AG04449 (cell line): Measurements from ENCODE around the gene GPR26.

Source experiments
- CTCF ChIA-PET: fragments of 350-600 bp; formaldehyde crosslinking; extraction: SDS; loops from one replicate; lab custom pipeline; 2021; ENCODE audit warnings: antibody characterized with exemption; lab: Yijun Ruan, JAX
- POLR2A ChIA-PET: fragments of 400-600, 350-600 bp; formaldehyde crosslinking; extraction: SDS; loops from one replicate; lab custom pipeline; 2020; ENCODE audit warnings: antibody characterized with exemption, inconsistent platforms; lab: Yijun Ruan, JAX
- DNase-seq: peaks from one replicate; pipeline ENCODE4 v3.0.0-alpha.2; 2010; ENCODE audit warnings: low read depth, low spot score
- H3K4me3 ChIP-seq: 2 replicates; pipeline ENCODE4 v1.5.1; 2011; ENCODE audit warnings: low read depth, mild to moderate bottlenecking, control low read depth, low read length
- TF ChIP-seq, protein P1 (sequence below): IDR thresholded peaks from one replicate; pipeline ENCODE4 v1.5.1; 2011; ENCODE audit warnings: mild to moderate bottlenecking, moderate library complexity, low read length, control low read depth, inconsistent platforms; ENCODE audit not compliant: insufficient read depth; ENCODE audit errors: missing control alignments

The GPR26 gene

DNA sequence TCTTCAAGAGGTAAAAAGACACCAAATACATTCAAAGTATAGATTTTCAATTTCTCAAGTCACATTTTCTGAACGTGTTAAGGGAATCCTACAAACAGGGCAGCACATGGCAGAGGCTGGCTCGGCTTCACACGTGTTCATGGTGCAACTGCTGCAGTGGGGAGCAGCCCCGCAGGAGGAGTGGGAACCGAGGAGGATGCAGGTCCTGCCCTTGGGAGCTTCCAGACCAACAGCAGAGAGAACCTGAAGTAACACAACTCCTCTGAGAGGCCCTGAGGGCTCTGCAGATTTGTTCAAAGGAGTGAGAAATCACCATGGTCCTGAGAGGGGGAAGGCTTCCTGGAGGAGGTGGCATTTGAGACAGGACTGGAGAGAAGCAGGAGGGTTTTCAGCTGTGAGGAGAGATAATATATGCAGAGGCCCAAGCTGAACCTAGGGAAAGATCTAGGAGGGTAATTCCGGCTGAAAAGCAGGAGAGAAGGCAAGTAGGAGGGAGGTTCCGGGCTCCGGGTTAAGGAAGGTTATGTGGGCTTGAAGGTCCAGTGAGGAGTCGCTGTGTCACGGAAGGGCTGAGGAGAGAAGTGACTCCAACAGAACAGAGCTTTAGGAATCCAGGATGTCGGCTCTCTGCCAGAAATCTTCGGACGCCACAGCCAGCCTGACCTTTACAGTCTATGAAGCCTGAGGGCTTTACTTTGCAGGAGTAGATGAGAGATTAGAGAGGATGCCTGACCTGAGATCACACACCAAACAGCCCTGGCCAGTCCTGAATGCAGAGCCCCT, 77.5 kb downstream of the GPR26 start:
- TF ChIP-seq, protein P1, sequence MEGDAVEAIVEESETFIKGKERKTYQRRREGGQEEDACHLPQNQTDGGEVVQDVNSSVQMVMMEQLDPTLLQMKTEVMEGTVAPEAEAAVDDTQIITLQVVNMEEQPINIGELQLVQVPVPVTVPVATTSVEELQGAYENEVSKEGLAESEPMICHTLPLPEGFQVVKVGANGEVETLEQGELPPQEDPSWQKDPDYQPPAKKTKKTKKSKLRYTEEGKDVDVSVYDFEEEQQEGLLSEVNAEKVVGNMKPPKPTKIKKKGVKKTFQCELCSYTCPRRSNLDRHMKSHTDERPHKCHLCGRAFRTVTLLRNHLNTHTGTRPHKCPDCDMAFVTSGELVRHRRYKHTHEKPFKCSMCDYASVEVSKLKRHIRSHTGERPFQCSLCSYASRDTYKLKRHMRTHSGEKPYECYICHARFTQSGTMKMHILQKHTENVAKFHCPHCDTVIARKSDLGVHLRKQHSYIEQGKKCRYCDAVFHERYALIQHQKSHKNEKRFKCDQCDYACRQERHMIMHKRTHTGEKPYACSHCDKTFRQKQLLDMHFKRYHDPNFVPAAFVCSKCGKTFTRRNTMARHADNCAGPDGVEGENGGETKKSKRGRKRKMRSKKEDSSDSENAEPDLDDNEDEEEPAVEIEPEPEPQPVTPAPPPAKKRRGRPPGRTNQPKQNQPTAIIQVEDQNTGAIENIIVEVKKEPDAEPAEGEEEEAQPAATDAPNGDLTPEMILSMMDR: no peak
- CTCF ChIA-PET: interaction anchor here (1.7 kb wide), 1 partner anchor 52 kb away, joined by 3 read pairs; no protein-coding TSS in a partner anchor
- POLR2A ChIA-PET: no interaction called here
- H3K4me3 ChIP-seq: no peak overlapping the region
- no peak for DNase-seq

DNA sequence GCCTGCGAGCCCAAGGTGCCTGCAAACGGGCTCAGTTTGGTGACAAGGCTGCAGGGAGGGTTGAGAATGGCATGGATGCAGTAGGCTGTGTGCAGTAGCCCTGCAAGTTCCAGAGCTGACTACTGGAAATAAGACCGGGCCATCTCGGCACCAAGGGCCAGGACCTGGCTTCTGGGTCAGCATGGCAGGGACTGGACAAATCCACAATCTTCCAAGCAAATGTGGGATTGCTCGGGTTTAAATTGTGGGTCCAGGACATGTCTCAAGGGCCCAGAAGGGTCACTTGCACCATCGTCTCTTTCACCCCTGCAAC, 78.0 kb downstream of the GPR26 start:
- CTCF ChIA-PET: no interaction called here
- POLR2A ChIA-PET: no interaction called here
- no peak for DNase-seq
- TF ChIP-seq, protein P1: no peak
- no peak overlapping the region for H3K4me3 ChIP-seq
